HL-60 (cell line): ENCODE measurements around the gene ZBTB24.

Experiments used
- GABPA ChIP-seq: IDR thresholded peaks from 2 replicates; pipeline ENCODE4 v1.6.1; 2012; ENCODE audit warnings: low read depth
- POLR2AphosphoS5 ChIP-seq: IDR thresholded peaks from 2 replicates; pipeline ENCODE4 v1.6.1; 2012; ENCODE audit warnings: low read depth
- TF ChIP-seq, protein P1 (sequence below): IDR thresholded peaks from one replicate; pipeline ENCODE4 v1.5.1; 2011; ENCODE audit warnings: low read length, control low read depth, inconsistent platforms; ENCODE audit not compliant: insufficient read depth

DNA sequence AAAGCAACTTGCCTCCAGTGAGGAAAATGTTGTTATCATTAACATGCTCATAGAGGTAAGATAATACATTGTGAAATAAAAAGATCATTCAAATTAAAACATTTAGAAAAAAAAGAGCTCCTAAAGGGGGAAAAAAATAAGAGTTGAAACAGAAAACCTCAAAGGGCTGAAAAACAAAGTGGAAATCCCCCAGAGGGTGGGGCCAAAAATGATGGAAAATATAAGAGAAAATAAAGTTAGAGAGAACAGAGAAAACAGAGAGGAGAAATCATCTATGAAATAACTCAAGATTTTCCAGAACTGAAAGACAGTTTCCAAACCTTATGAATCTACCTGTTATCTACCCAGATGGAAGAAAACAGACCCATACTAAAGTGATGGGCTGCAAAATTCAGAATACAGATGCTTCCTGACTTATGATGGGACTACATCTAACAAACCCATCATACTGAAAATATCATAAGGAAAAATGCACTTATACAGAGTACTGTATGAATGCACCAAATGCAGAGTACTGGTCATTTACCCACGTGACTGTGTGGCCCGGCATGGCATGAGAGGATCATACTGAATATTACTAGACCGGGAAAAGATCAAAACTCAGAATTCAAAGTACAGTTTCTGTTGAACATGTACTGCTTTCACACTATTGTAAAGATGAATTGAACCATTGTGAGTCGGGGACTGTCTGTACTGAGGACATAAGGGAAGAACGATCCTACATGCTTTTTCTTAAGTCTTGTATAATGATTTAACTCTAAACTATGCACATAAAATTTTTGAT lies 4.0 kb downstream of the ZBTB24 start:
- no peak for TF ChIP-seq GABPA
- TF ChIP-seq, protein P1, sequence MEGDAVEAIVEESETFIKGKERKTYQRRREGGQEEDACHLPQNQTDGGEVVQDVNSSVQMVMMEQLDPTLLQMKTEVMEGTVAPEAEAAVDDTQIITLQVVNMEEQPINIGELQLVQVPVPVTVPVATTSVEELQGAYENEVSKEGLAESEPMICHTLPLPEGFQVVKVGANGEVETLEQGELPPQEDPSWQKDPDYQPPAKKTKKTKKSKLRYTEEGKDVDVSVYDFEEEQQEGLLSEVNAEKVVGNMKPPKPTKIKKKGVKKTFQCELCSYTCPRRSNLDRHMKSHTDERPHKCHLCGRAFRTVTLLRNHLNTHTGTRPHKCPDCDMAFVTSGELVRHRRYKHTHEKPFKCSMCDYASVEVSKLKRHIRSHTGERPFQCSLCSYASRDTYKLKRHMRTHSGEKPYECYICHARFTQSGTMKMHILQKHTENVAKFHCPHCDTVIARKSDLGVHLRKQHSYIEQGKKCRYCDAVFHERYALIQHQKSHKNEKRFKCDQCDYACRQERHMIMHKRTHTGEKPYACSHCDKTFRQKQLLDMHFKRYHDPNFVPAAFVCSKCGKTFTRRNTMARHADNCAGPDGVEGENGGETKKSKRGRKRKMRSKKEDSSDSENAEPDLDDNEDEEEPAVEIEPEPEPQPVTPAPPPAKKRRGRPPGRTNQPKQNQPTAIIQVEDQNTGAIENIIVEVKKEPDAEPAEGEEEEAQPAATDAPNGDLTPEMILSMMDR: no peak
- TF ChIP-seq POLR2AphosphoS5: no peak
